ENCODE measurements around the gene LCN15.
"Not testable (repeated sequence)": the region's sequence is repeated elsewhere in the genome, so short reads cannot be mapped to it uniquely, and the experiment has no call there.

LCN15 gene

GRCh38 chr9:136771907-136772415 lies 7.6 kb upstream of the LCN15 start:
- TF ChIP-seq, protein P1, sequence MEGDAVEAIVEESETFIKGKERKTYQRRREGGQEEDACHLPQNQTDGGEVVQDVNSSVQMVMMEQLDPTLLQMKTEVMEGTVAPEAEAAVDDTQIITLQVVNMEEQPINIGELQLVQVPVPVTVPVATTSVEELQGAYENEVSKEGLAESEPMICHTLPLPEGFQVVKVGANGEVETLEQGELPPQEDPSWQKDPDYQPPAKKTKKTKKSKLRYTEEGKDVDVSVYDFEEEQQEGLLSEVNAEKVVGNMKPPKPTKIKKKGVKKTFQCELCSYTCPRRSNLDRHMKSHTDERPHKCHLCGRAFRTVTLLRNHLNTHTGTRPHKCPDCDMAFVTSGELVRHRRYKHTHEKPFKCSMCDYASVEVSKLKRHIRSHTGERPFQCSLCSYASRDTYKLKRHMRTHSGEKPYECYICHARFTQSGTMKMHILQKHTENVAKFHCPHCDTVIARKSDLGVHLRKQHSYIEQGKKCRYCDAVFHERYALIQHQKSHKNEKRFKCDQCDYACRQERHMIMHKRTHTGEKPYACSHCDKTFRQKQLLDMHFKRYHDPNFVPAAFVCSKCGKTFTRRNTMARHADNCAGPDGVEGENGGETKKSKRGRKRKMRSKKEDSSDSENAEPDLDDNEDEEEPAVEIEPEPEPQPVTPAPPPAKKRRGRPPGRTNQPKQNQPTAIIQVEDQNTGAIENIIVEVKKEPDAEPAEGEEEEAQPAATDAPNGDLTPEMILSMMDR (IDR thresholded peaks at IDR 0.05; ENCODE audit: control insufficient read depth, insufficient read depth, low read depth, low read length, missing control alignments), result no peak
- no peak overlapping the region for H3K4me3 ChIP-seq (ENCODE audit: control insufficient read depth, low read depth, low read length)
- no peak for DNase-seq (ENCODE audit: low read depth)

DNA sequence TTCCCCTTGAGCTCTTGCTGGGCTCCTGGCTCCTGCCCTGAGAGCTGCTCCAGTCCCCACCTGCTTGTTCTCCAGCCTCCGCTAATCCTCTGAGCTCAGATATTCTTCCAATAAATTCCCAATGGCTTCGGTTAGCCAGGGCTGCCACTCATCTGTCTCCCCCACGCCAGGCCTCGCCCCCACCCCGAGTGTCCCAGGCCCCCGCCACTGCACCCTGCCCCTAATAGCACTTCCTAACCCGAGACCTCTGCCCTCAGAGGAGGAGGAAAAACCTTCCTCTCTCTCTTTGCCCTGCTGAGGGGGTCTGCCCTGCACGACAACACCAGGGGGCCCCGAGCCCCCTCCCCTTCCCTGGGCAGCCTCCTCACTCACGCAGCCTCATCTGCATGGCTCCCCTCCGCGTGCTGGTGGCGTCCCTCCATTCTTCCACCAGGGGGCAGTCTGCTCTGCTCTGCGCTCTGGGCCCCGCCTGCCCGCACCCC lies 5.4 kb upstream of the LCN15 start:
- TF ChIP-seq, protein P1 (IDR thresholded peaks at IDR 0.05; ENCODE audit: control insufficient read depth, insufficient read depth, low read depth, low read length, missing control alignments), result peak; percentile 58
- H3K4me3 ChIP-seq (ENCODE audit: control insufficient read depth, low read depth, low read length), result no peak overlapping the region
- DNase-seq (ENCODE audit: low read depth), result no peak

DNA sequence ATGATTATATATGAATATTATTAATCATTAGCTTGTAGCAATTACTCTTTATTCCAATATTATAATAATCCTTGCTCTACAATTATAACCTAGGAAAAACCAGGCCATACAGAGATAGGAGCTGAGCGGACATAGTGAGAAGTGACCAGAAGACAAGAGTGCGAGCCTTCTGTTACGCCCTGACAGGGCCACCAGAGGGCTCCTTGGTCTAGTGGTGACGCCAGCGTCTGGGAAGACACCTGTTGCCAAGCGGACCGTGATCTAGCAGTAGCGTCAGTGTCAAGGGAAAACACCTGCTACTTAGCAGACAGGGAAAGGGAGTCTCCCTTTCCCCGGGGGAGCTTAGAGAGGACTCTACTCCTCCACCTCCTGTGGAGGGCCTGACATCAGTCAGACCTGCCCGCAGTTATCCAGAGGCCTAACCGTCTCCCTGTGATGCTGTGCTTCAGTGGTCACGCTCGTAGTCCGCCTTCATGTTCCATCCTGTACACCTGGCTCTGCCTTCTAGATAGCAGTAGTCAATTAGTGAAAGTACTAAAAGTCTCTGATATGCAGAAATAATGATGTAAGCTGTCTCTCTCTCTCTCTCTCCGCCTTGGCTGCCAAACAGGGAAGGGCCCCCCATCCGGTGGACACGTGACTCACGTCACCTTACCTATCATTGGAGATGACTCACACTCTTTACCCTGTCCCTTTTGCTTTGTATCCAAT lies 2.2 kb upstream of the LCN15 start:
- DNase-seq (ENCODE audit: low read depth); H3K4me3 ChIP-seq (ENCODE audit: control insufficient read depth, low read depth, low read length): not testable (repeated sequence)
- TF ChIP-seq, protein P1 (IDR thresholded peaks at IDR 0.05; ENCODE audit: control insufficient read depth, insufficient read depth, low read depth, low read length, missing control alignments), result peak; percentile 27

DNA sequence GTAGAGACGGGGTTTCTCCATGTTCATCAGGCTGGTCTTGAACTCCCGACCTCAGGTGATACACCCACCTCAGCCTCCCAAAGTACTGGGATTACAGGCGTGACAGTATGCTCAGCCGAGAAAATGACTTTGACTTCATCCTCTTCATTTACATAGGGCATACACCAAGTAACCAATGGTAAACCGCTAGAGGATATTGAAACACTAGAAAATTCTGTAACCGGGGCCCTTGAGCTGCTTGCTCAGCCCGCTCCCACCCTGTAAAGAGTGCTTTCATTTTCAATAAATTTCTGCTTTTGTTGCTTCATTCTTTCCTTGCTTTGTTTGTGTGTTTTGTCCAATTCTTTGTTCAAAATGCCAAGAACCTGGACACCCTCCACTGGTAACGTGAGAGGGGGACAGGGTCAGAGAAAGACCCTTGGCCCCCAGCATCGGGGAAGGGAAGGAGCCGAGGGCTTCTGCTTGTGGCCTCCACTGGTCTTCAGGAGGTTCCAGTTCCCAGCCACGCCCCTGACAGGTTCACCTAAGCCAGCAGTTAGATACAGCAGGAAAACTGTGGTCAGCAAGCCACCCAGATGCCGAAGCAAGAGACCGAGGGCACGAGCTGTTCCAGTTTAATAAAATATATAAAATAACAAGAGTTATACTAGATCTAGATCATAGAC lies 1.6 kb upstream of the LCN15 start:
- not testable (repeated sequence) for H3K4me3 ChIP-seq (ENCODE audit: control insufficient read depth, low read depth, low read length); DNase-seq (ENCODE audit: low read depth)

DNA sequence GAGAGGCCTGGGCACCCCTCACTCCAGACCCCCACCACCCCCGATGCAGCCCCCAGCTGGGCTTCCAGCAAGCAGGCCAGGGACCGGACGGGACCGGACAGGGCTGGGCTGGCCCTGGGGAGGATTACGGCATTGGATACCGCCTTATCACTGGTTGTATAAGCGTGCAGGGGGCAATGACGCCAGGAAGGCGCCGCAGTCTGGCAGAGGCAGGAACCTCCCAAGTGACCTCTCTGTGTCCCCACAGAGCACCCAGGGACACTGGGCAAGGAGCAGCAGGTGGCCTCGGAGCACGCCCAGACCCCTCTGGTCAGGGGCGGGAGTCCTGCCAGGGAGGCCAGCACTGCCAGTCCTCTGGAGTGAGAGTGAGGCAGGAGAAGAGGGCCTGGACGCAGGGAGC lies 723 bp upstream of the LCN15 start:
- H3K4me3 ChIP-seq (ENCODE audit: control insufficient read depth, low read depth, low read length), result no peak overlapping the region
- DNase-seq (ENCODE audit: low read depth), result no peak
- TF ChIP-seq, protein P1 (IDR thresholded peaks at IDR 0.05; ENCODE audit: control insufficient read depth, insufficient read depth, low read depth, low read length, missing control alignments), result no peak

- TF ChIP-seq, protein P1 (IDR thresholded peaks at IDR 0.05; ENCODE audit: control insufficient read depth, insufficient read depth, low read depth, low read length, missing control alignments), result no peak
- H3K4me3 ChIP-seq (ENCODE audit: control insufficient read depth, low read depth, low read length), result no peak overlapping the region
Observed at GRCh38 chr9:136763649-136764035, 676 bp downstream of the LCN15 start.

More at GRCh38 chr9:136763649-136764035, 676 bp downstream of the LCN15 start:
- DNase-seq (ENCODE audit: low read depth), result no peak
